Mesothelial cell of epicardium (in vitro differentiated cells): ENCODE results near the gene OPCML. TPM values are rescaled to one million over a fixed set of nuclear protein-coding genes. Genes with fewer than 3 reads are reported as not detected.

Source experiments
- DNase-seq, 2 experiments: peaks; one replicate each; pipeline ENCODE4 v3.0.0; 2021; ENCODE audit warnings: low spot score in 2 of 2; ENCODE audit not compliant: unreplicated experiment in 2 of 2
- H3K27ac Mint-ChIP-seq: 2 replicates; pipeline ENCODE4 v1.8.0; 2021; ENCODE audit warnings: mixed read lengths
- H3K27me3 Mint-ChIP-seq: 2 replicates; pipeline ENCODE4 v1.8.0; 2021; ENCODE audit warnings: low read depth, mixed read lengths
- H3K36me3 Mint-ChIP-seq: 2 replicates; pipeline ENCODE4 v1.8.0; 2021; ENCODE audit warnings: mixed read lengths
- H3K4me1 Mint-ChIP-seq: 2 replicates; pipeline ENCODE4 v1.8.0; 2021; ENCODE audit warnings: mixed read lengths
- H3K4me3 Mint-ChIP-seq: 2 replicates; pipeline ENCODE4 v1.8.0; 2021; ENCODE audit warnings: mild to moderate bottlenecking, moderate library complexity, mixed read lengths
- H3K9me3 Mint-ChIP-seq: 2 replicates; pipeline ENCODE4 v1.8.0; 2021; ENCODE audit warnings: mixed read lengths
- total RNA-seq: library from RNA; stranded (reverse); gene quantifications from 3 replicates; pipeline ENCODE4 v1.2.1, GENCODE V29; 2021
- TF ChIP-seq, protein P1 (sequence below): fragments of 200-600 bp; sonication (generic); IDR thresholded peaks from one replicate; pipeline ENCODE4 v1.5.0; 2021; ENCODE audit warnings: antibody characterized with exemption; ENCODE audit not compliant: unreplicated experiment

Gene OPCML
- total RNA-seq, 1 donor from 2014 or later: 3.0 TPM

DNA sequence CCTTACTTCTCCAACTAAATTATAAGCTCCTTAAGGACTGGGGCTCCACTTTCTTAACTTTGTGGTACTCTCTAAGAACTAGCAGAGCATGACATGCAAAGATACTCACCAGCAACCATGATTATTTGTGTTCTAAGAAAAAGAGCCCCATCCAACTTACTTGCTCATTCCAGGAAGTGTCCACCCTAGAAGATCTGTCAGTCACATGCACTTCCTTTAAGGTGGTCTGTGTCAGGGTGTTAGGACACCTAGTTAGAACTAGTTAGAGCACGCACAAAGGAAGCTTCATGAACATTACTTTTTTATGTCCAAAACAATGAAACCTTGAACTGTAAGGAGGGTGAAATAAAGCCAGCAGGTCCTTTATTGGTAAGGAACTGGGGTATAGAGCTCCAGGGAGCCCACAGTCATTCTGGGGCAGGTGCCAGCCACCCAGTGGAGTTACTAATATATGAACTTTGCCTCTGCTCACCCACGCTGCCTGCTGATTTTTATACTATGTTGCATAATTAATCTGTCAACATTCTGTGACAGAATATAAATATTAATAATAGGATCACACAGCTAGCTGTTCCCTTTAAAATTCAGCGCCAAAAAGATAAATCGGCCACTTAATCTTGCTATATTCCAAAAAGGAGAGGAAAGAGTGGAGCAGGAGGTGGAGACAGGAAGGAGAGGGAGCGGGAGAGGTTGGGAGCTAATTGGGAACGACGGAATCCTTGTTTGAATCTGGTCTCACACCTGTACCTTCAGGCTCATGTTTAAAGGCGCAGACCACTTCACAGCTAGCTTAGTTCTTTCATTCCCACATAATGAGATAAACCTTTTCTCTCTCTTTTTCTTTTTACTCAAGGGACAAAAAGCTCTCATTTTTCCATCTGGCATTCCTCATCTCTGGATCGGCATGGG is 755.0 kb downstream of the OPCML start:
- no peaks in the 10 kb centered on the region for H3K9me3 Mint-ChIP-seq
- no peak overlapping the region for H3K27ac Mint-ChIP-seq
- TF ChIP-seq, protein P1, sequence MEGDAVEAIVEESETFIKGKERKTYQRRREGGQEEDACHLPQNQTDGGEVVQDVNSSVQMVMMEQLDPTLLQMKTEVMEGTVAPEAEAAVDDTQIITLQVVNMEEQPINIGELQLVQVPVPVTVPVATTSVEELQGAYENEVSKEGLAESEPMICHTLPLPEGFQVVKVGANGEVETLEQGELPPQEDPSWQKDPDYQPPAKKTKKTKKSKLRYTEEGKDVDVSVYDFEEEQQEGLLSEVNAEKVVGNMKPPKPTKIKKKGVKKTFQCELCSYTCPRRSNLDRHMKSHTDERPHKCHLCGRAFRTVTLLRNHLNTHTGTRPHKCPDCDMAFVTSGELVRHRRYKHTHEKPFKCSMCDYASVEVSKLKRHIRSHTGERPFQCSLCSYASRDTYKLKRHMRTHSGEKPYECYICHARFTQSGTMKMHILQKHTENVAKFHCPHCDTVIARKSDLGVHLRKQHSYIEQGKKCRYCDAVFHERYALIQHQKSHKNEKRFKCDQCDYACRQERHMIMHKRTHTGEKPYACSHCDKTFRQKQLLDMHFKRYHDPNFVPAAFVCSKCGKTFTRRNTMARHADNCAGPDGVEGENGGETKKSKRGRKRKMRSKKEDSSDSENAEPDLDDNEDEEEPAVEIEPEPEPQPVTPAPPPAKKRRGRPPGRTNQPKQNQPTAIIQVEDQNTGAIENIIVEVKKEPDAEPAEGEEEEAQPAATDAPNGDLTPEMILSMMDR: no peak
- DNase-seq: no peak
- H3K4me3 Mint-ChIP-seq: no peak overlapping the region
- H3K36me3 Mint-ChIP-seq: no peaks in the 10 kb centered on the region
- H3K27me3 Mint-ChIP-seq: peaks cover 39% of the 10 kb centered on the region
- peaks cover 14% of the 10 kb centered on the region for H3K4me1 Mint-ChIP-seq

DNA sequence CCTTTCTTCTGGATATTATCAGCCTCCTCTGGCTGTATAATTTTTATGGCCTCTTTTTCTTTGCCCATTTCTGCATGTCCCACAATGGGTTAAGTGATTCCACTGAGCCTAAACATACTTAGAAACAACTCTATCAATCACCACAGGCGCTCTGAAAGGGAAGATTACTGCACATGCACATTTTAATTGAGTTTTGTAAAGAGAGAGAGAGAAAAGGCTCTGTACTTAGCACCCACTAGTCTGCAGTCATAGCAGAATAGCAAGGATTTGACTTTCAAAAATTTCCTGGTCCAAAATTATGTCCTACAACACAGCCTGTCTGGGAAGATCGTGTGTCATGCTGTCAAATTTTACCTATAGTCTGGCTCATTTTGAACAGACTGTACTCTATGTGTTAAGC is 758.5 kb downstream of the OPCML start:
- no peaks in the 10 kb centered on the region for H3K9me3 Mint-ChIP-seq
- H3K4me3 Mint-ChIP-seq: no peak overlapping the region
- H3K27ac Mint-ChIP-seq: no peak overlapping the region
- peaks cover 19% of the 10 kb centered on the region for H3K4me1 Mint-ChIP-seq
- TF ChIP-seq, protein P1: no peak
- peaks cover 56% of the 10 kb centered on the region for H3K27me3 Mint-ChIP-seq
- no peak for DNase-seq
- no peaks in the 10 kb centered on the region for H3K36me3 Mint-ChIP-seq

DNA sequence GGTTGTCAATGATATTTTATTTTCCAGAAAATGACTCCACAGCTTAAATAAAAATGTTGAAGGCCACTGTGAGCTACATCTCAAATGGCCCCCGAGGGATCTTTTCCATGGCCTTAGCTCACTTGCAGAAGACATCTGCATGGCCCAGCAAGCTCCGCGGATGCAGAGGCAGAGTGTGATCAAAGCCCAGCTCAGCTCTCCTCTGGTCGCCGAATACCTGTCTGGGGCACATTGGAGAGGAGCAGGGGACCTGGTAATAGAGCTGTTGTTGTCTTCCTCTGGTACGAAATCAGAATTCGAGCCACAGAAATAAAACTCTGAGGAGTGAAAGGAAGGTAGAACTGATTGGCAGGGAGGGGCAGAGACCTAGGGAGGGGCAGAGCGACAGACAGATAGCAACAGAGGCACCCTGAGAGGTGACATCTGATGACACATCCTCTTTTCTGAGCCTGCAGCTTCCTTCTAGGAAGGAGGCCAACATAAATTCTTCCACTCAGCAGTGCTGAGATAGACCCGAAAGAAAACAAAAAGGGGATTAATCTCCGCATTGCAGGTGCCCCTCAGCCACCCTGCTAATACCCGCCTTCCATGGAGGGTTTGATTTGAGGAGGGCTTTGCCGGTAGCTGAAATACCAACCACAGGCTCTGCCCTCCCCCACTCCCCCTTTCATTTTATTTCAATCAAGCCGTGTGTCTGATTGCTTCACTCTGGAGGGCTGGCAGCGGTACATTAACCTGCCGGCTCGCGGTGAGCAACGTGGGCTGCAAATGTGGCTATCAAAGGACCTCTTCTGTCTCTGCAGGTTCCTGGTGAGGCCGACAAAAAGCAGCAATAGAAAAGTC is 759.4 kb downstream of the OPCML start:
- TF ChIP-seq, protein P1: no peak
- Mint-ChIP-seq H3K9me3 (no peaks in the 10 kb centered on the region), H3K4me3 (no peak overlapping the region), H3K27ac (no peak overlapping the region), H3K27me3 (peaks cover 60% of the 10 kb centered on the region), H3K36me3 (no peaks in the 10 kb centered on the region), H3K4me1 (peaks cover 19% of the 10 kb centered on the region)
- no peak for DNase-seq

DNA sequence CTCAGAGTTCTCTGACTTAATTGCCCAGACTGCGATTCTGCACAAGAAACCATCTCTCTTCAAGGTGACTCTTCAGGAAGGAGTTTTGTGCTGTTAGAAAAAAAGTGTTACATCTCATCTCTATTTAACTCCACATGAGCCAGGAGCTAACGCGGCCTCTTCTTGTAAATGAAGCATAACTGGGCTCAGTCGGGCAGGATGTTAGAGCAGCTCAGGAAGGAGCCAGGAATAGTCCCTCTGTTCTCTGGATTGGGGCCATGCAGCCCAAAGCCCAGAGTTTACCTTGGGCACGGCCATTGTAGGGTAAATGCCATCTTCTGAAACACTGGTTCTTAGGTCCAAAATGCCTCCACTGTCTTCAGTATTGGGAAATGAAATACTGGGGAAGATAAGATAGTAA is 760.6 kb downstream of the OPCML start:
- Mint-ChIP-seq H3K27me3 (peaks cover 52% of the 10 kb centered on the region), H3K4me1 (peaks cover 19% of the 10 kb centered on the region), H3K9me3 (no peaks in the 10 kb centered on the region), H3K36me3 (no peaks in the 10 kb centered on the region), H3K27ac (no peak overlapping the region), H3K4me3 (no peak overlapping the region)
- TF ChIP-seq, protein P1: no peak
- DNase-seq: no peak

DNA sequence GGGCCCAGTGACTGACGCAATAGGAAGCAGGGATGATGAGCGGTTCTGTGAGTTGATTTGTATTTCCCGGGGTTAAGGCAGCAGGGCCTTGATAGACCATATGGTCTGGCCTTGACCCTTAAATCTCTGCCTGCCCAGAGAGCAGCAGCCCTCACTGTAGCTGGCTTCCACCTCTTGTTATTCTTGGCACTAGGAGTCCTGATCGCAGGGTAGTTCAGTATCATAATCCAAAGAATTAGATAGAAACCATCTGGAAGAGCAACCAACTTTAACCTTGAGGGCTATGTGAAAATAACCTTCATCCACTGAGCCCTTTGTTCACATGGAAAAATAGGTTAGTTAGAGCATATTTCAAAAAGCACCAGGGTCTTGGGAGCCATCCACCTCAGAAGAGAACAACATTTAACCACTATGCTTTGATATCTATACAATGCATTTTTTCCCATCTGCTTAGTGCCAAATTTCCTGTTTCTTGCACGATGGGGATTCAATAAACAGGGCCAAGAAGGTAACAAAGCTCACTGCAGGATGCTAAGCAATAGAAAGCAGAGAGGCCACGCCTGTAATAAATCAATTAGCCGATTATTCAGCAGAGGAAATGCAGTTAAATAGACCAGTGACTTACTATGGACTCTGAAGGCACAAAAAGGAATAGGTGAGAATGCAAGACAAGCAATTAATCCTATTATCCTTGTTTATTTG is 761.3 kb downstream of the OPCML start:
- H3K27me3 Mint-ChIP-seq: peaks cover 48% of the 10 kb centered on the region
- TF ChIP-seq, protein P1: no peak
- DNase-seq: no peak
- peaks cover 19% of the 10 kb centered on the region for H3K4me1 Mint-ChIP-seq
- H3K4me3 Mint-ChIP-seq: no peak overlapping the region
- H3K36me3 Mint-ChIP-seq: no peaks in the 10 kb centered on the region
- H3K27ac Mint-ChIP-seq: no peak overlapping the region
- no peaks in the 10 kb centered on the region for H3K9me3 Mint-ChIP-seq
